ENCODE data around the gene GPR143. TPM values are rescaled to one million over a fixed set of nuclear protein-coding genes. Genes with fewer than 3 reads are reported as not detected.
A peak's percentile ranks its signal among the peaks of the same experiment; 100 is the strongest.
"Not testable (repeated sequence)": the region's sequence is repeated elsewhere in the genome, so short reads cannot be mapped to it uniquely, and the experiment has no call there.

Gene GPR143
- polyA plus RNA-seq, 1 donor (not counting 4 experiments of a cell fraction or from before 2014, with no cell fraction given), result 0.33 TPM

GRCh38 chrX:9770319-9770718 is 4.7 kb upstream of the GPR143 start:
- FAIRE-seq, result no peak
- no peak overlapping the region for H3K4me2 ChIP-seq (ENCODE audit: control insufficient read depth, extremely low read depth, insufficient read depth, low read depth, low read length)
- H3K9me3 ChIP-seq (ENCODE audit: control insufficient read depth, low read depth, low read length), result no peaks in the 10 kb centered on the region
- no peaks in the 10 kb centered on the region for H3K79me2 ChIP-seq (ENCODE audit: control insufficient read depth, insufficient read depth, low read length)
- peaks cover 4% of the 10 kb centered on the region for H3K4me1 ChIP-seq (ENCODE audit: control insufficient read depth, extremely low read depth, insufficient read depth, low read length)
- TF ChIP-seq, protein P1, sequence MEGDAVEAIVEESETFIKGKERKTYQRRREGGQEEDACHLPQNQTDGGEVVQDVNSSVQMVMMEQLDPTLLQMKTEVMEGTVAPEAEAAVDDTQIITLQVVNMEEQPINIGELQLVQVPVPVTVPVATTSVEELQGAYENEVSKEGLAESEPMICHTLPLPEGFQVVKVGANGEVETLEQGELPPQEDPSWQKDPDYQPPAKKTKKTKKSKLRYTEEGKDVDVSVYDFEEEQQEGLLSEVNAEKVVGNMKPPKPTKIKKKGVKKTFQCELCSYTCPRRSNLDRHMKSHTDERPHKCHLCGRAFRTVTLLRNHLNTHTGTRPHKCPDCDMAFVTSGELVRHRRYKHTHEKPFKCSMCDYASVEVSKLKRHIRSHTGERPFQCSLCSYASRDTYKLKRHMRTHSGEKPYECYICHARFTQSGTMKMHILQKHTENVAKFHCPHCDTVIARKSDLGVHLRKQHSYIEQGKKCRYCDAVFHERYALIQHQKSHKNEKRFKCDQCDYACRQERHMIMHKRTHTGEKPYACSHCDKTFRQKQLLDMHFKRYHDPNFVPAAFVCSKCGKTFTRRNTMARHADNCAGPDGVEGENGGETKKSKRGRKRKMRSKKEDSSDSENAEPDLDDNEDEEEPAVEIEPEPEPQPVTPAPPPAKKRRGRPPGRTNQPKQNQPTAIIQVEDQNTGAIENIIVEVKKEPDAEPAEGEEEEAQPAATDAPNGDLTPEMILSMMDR (optimal IDR thresholded peaks at IDR 0.05 in 1 of 3, IDR thresholded peaks at IDR 0.05 in 1 of 3, conservative IDR thresholded peaks at IDR 0.05 in 1 of 3; ENCODE audit: extremely low read depth in 1 of 3, insufficient read depth in 2 of 3, low read length in 3 of 3), result no peak
- TF ChIP-seq EZH2 (IDR thresholded peaks at IDR 0.05; ENCODE audit: low read length), result no peak
- no peak overlapping the region for H3K9ac ChIP-seq (ENCODE audit: control insufficient read depth, extremely low read depth, insufficient read depth, low read length)
- dilution Hi-C loops (cut with MboI; ENCODE audit: extremely low pct_ligation_motif_present, low sequenced_read_pairs), result no loop called here
- H3K36me3 ChIP-seq (ENCODE audit: control insufficient read depth in 2 of 2, extremely low read depth in 1 of 2, insufficient read depth in 2 of 2, low read length in 2 of 2), result no peaks in the 10 kb centered on the region
- H3K9me1 ChIP-seq (ENCODE audit: control insufficient read depth, extremely low read depth, insufficient read depth, low read length), result no peaks in the 10 kb centered on the region
- DNase-seq (ENCODE audit: low read depth, low spot score), result no peak
- no peak overlapping the region for H3K27ac ChIP-seq (ENCODE audit: control insufficient read depth, insufficient read depth, low read length)
- peak overlapping the region; percentile 70 for H2AFZ ChIP-seq (ENCODE audit: control insufficient read depth, low read length)
- no peaks in the 10 kb centered on the region for H4K20me1 ChIP-seq (ENCODE audit: control insufficient read depth, extremely low read depth, insufficient read depth, low read length)
- H3K4me3 ChIP-seq (ENCODE audit: control insufficient read depth in 2 of 3, extremely low read depth in 1 of 3, insufficient read depth in 2 of 3, low read depth in 1 of 3, low read length in 3 of 3), result no peak overlapping the region
- H3K27me3 ChIP-seq (ENCODE audit: control insufficient read depth, extremely low read depth, insufficient read depth, low read length), result no peaks in the 10 kb centered on the region

DNA sequence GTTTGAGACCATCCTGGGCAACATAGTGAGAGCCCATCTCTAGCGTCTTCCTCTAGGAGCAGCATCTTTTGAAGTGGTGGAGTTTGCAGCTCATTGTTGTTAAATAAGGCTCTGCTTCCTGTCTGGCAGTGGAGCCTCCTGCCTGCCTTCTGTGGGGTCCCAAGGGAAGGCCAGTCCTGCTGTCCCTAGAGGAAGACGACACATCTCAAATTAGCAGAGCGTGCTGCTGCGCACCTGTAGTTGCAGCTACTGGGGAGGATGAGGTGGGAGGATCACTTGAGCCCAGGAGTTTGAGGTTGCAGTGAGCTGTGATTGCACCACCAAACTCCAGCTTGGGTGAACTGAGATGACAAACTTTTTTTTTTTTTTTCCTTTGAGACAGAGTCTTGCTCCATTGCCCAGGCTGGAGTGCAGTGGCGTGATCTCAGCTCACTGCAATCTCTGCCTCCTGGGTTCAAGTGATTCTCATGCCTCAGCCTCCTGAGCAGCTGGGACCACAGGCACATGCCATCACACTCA is 2.7 kb upstream of the GPR143 start:
- H3K4me2 ChIP-seq (ENCODE audit: control insufficient read depth, extremely low read depth, insufficient read depth, low read depth, low read length); H3K79me2 ChIP-seq (ENCODE audit: control insufficient read depth, insufficient read depth, low read length); H3K9ac ChIP-seq (ENCODE audit: control insufficient read depth, extremely low read depth, insufficient read depth, low read length); H4K20me1 ChIP-seq (ENCODE audit: control insufficient read depth, extremely low read depth, insufficient read depth, low read length); H3K27me3 ChIP-seq (ENCODE audit: control insufficient read depth, extremely low read depth, insufficient read depth, low read length); FAIRE-seq; H3K27ac ChIP-seq (ENCODE audit: control insufficient read depth, insufficient read depth, low read length); H3K9me3 ChIP-seq (ENCODE audit: control insufficient read depth, low read depth, low read length); H3K9me1 ChIP-seq (ENCODE audit: control insufficient read depth, extremely low read depth, insufficient read depth, low read length); DNase-seq (ENCODE audit: low read depth, low spot score); H2AFZ ChIP-seq (ENCODE audit: control insufficient read depth, low read length); H3K4me1 ChIP-seq (ENCODE audit: control insufficient read depth, extremely low read depth, insufficient read depth, low read length); H3K4me3 ChIP-seq (ENCODE audit: control insufficient read depth in 2 of 3, extremely low read depth in 1 of 3, insufficient read depth in 2 of 3, low read depth in 1 of 3, low read length in 3 of 3); H3K36me3 ChIP-seq (ENCODE audit: control insufficient read depth in 2 of 2, extremely low read depth in 1 of 2, insufficient read depth in 2 of 2, low read length in 2 of 2); dilution Hi-C loops (cut with MboI; ENCODE audit: extremely low pct_ligation_motif_present, low sequenced_read_pairs): not testable (repeated sequence)

GRCh38 chrX:9767375-9767774 is 1.7 kb upstream of the GPR143 start:
- Histone ChIP-seq H2AFZ (ENCODE audit: control insufficient read depth, low read length) (no peak overlapping the region), H3K4me1 (ENCODE audit: control insufficient read depth, extremely low read depth, insufficient read depth, low read length) (peaks cover 4% of the 10 kb centered on the region), H3K4me3 (ENCODE audit: control insufficient read depth in 2 of 3, extremely low read depth in 1 of 3, insufficient read depth in 2 of 3, low read depth in 1 of 3, low read length in 3 of 3) (no peak overlapping the region), H4K20me1 (ENCODE audit: control insufficient read depth, extremely low read depth, insufficient read depth, low read length) (no peaks in the 10 kb centered on the region), H3K27ac (ENCODE audit: control insufficient read depth, insufficient read depth, low read length) (no peak overlapping the region), H3K79me2 (ENCODE audit: control insufficient read depth, insufficient read depth, low read length) (no peaks in the 10 kb centered on the region), H3K36me3 (ENCODE audit: control insufficient read depth in 2 of 2, extremely low read depth in 1 of 2, insufficient read depth in 2 of 2, low read length in 2 of 2) (no peaks in the 10 kb centered on the region), H3K9ac (ENCODE audit: control insufficient read depth, extremely low read depth, insufficient read depth, low read length) (no peak overlapping the region), H3K9me1 (ENCODE audit: control insufficient read depth, extremely low read depth, insufficient read depth, low read length) (no peaks in the 10 kb centered on the region), H3K4me2 (ENCODE audit: control insufficient read depth, extremely low read depth, insufficient read depth, low read depth, low read length) (no peak overlapping the region), H3K9me3 (ENCODE audit: control insufficient read depth, low read depth, low read length) (no peaks in the 10 kb centered on the region), H3K27me3 (ENCODE audit: control insufficient read depth, extremely low read depth, insufficient read depth, low read length) (no peaks in the 10 kb centered on the region)
- no peak for FAIRE-seq
- DNase-seq (ENCODE audit: low read depth, low spot score), result no peak
- dilution Hi-C loops (cut with MboI; ENCODE audit: extremely low pct_ligation_motif_present, low sequenced_read_pairs), result no loop called here
- TF ChIP-seq EZH2 (IDR thresholded peaks at IDR 0.05; ENCODE audit: low read length), result no peak
- TF ChIP-seq, protein P1 (optimal IDR thresholded peaks at IDR 0.05 in 1 of 3, IDR thresholded peaks at IDR 0.05 in 1 of 3, conservative IDR thresholded peaks at IDR 0.05 in 1 of 3; ENCODE audit: extremely low read depth in 1 of 3, insufficient read depth in 2 of 3, low read length in 3 of 3), result no peak
